Thymus (tissue), 11 donors: ENCODE results near the gene MCAM. TPM values are rescaled to one million over a fixed set of nuclear protein-coding genes. Genes with fewer than 3 reads are reported as not detected.
A peak's percentile ranks its signal among the peaks of the same experiment; 100 is the strongest.

Experiments used
- DNase-seq, 9 donors: peaks; one replicate each; pipeline ENCODE4 v3.0.0-alpha.2; 2013; ENCODE audit warnings: low spot score in 9 of 9, low read depth in 6 of 9, missing footprints in 1 of 9
- H3K27ac ChIP-seq, 2 donors: one replicate each; pipeline ENCODE4 v1.5.1; 2013; ENCODE audit warnings: control low read depth in 1 of 2, low read depth in 1 of 2, low read length in 1 of 2, mild to moderate bottlenecking in 1 of 2, moderate library complexity in 1 of 2
- H3K27me3 ChIP-seq, 2 donors: one replicate each; pipeline ENCODE4 v1.5.1; 2013; ENCODE audit warnings: low read length in 1 of 2; ENCODE audit not compliant: control insufficient read depth in 2 of 2, insufficient read depth in 1 of 2
- H3K36me3 ChIP-seq, 2 donors: one replicate each; pipeline ENCODE4 v1.5.1; 2013; ENCODE audit warnings: low read length in 1 of 2, mild to moderate bottlenecking in 1 of 2, moderate library complexity in 1 of 2; ENCODE audit not compliant: control insufficient read depth in 2 of 2, insufficient read depth in 2 of 2
- H3K4me1 ChIP-seq, 2 donors: one replicate each; pipeline ENCODE4 v1.5.1; 2013; ENCODE audit warnings: low read length in 2 of 2; ENCODE audit not compliant: control insufficient read depth in 2 of 2, insufficient read depth in 2 of 2
- H3K4me3 ChIP-seq, 2 donors: one replicate each; pipeline ENCODE4 v1.5.1; 2013; ENCODE audit warnings: low read length in 2 of 2, control low read depth in 1 of 2, mild to moderate bottlenecking in 1 of 2
- H3K9me3 ChIP-seq, 2 donors: one replicate each; pipeline ENCODE4 v1.5.1; 2013; ENCODE audit warnings: low read length in 1 of 2, mild to moderate bottlenecking in 1 of 2; ENCODE audit not compliant: control insufficient read depth in 2 of 2, insufficient read depth in 1 of 2
- WGBS: extraction: QIAGEN DNeasy Blood & Tissue Kit; methylation state at CpG from one replicate; pipeline ENCODE4 v1.1.7; 2013; 5-methylcytosine and 5-hydroxymethylcytosine counted together
- polyA plus RNA-seq: library from polyadenylated mRNA; stranded (reverse); fragments of 200-250 nt; gene quantifications from one replicate; pipeline ENCODE4 v1.2.3, GENCODE V29; 2013
- total RNA-seq: library from RNA; stranded (reverse); fragments of 120-200 nt; gene quantifications from one replicate; pipeline ENCODE4 v1.2.4, GENCODE V29; 2013
- donor health status: healthy.

MCAM gene
- total and polyA plus RNA-seq, 2 donors = 20.1 to 54.4 TPM

GRCh38 chr11:119361056-119361787 lies 44.3 kb upstream of the MCAM start:
- 89% methylated on average over 8 of the region's 8 CpGs for WGBS
- Histone ChIP-seq H3K27me3 (peaks cover 39 to 78% of the 10 kb centered on the region in 2 donors), H3K4me3 (no peak overlapping the region), H3K36me3 (no peaks in the 10 kb centered on the region), H3K4me1 (peaks cover 0 to 25% of the 10 kb centered on the region in 2 donors), H3K27ac (peak overlapping the region in 1 of 2 donors; percentile 1), H3K9me3 (no peaks in the 10 kb centered on the region)
- DNase-seq = peak in 1 of 9 donors; percentile 37

DNA sequence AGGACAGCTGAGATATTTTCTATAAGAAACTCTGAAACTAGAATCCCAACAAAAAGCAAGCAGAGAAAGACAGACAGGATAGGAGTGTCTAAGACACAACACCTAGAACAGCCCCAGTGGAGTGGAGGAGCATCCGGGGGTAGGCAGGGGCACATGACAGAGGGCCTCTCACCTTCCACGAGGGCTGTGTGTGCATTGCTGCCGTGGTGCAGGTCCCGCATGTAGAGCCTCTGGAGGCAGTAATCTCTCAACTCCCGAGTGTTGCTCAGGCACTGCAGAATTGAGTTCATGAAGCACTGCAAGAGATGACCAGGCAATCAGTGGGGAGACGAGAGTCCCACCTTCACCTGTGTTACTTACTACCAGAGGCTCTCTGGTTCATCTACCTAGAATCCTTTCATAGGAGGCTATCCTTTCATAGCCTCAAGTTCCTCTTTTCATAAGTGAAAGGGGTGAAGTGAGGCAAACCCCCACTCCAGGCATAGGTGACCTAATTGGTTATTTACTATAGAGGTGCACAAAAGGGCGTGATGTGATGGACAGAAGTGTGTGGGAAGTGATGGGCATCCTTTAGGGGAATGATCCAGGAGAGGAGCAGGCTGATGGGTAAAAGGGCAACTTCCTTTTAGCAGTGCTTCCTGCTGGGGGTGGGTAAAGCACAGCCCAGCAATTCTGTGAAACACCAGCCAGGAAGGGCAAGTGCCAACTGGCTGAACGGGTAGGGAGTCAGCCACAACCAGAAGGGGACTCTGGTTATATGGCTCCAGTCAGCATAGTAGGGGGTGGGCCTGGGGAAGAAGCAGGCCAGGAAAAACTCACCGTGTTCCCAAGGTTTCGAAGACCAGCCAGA lies 42.7 kb upstream of the MCAM start:
- peaks cover 31 to 76% of the 10 kb centered on the region in 2 donors for H3K27me3 ChIP-seq
- H3K36me3 ChIP-seq = no peaks in the 10 kb centered on the region
- 81% methylated on average over 10 of the region's 10 CpGs for WGBS
- H3K4me3 ChIP-seq = no peak overlapping the region
- no peaks in the 10 kb centered on the region for H3K9me3 ChIP-seq
- H3K27ac ChIP-seq = no peak overlapping the region
- H3K4me1 ChIP-seq = peaks cover 0 to 28% of the 10 kb centered on the region in 2 donors
- no peak for DNase-seq

DNA sequence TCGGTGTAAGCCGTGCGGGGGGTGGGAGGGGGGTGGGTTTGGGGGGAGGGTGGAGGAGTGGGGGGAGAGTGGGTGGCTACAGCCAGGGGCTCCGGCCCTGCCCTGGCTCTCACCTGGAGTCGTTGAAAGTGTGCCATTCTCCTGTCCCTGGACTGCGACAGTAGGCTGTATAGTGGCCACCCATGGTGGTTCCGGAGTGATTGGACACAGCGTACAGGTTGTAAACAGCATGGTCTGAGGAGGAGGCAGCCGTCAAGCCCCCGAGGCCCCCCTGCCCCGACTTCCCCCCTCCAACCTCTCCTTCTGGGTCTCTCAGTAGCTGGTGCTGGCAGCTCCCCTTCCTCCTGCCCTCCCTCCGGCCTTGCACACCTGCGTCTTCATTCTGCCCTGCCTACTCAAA lies 40.1 kb upstream of the MCAM start:
- Histone ChIP-seq H3K9me3 (no peaks in the 10 kb centered on the region), H3K27me3 (peaks cover 7 to 64% of the 10 kb centered on the region in 2 donors), H3K4me1 (peaks cover 0 to 19% of the 10 kb centered on the region in 2 donors), H3K36me3 (no peaks in the 10 kb centered on the region), H3K27ac (no peak overlapping the region), H3K4me3 (peak overlapping the region in 1 of 2 donors; percentile 49)
- DNase-seq = no peak
- 43% methylated on average over 13 of the region's 13 CpGs for WGBS

DNA sequence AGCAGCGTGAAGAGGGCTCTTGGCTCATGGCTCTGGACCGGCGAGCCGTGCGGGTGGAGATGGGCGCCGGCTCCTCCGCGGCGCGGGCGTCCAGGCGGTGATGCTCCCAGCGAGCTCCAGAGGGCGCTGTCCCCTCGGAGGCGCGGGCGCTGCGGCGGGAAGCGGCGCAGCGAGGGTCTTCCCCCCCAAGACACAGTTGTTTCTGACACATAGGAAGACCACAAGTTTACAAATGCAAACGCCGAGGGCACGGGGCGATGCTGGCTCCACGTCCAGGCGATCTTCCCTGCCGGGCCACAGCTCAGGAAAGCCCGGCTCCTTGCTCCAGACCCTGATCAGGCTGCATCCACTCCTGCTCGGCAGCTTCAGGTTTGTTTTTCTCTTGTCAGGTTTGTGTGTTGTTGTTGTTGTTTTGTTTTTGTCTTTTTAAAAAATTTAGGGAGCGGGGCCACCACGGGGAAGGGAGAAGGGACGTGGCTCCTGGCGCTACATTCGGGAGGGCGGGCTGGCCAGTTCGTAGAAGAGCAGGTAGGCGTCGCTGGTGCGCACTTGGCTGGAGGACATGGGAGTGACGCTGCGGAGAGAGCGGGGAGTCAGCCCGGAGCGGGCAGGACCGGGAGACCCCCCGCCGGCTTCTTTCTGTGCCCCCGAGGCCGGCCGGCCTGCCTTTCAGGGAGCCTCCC lies 39.6 kb upstream of the MCAM start:
- no peaks in the 10 kb centered on the region for H3K36me3 ChIP-seq
- under 1% methylated on average over 54 of the region's 54 CpGs for whole genome bisulfite sequencing
- H3K27me3 ChIP-seq = peaks cover 4 to 62% of the 10 kb centered on the region in 2 donors
- no peak overlapping the region for H3K27ac ChIP-seq
- no peaks in the 10 kb centered on the region for H3K9me3 ChIP-seq
- peaks cover 0 to 13% of the 10 kb centered on the region in 2 donors for H3K4me1 ChIP-seq
- peak in 6 of 9 donors; percentile 58 to 81 (median 64) for DNase-seq
- H3K4me3 ChIP-seq = peak overlapping the region; percentile 49 to 58

GRCh38 chr11:119355091-119355843 lies 38.3 kb upstream of the MCAM start:
- WGBS = 85% methylated on average over 9 of the region's 9 CpGs

DNA sequence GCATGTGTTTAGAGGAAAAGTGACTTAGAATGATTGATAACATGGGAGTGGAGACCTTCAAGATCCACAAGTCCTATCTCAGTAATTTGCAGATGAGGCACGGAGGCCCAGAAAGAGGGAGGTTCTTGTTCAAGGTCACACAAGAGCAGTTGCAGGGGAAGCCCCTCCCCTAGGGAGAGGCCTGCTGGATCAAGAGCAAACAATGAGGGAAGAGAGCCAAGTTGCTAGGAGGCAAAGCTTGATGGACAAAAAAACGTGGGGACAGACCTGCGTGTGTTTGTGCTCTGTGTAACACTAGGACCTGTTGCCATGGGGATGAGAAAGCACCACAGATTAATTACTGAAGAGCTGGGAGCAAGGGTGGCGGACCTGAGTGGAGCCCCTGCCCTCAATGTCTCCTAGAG lies 35.9 kb upstream of the MCAM start:
- Histone ChIP-seq H3K27me3 (peaks cover 2 to 54% of the 10 kb centered on the region in 2 donors), H3K27ac (no peak overlapping the region), H3K36me3 (no peaks in the 10 kb centered on the region), H3K4me1 (peaks cover 0 to 9% of the 10 kb centered on the region in 2 donors), H3K9me3 (no peaks in the 10 kb centered on the region), H3K4me3 (no peak overlapping the region)
- 81% methylated on average over 4 of the region's 4 CpGs for WGBS
- no peak for DNase-seq

More at GRCh38 chr11:119355091-119355843, 38.3 kb upstream of the MCAM start:
- Histone ChIP-seq H3K4me1 (peaks cover 0 to 9% of the 10 kb centered on the region in 2 donors), H3K9me3 (no peaks in the 10 kb centered on the region), H3K4me3 (no peak overlapping the region), H3K36me3 (no peaks in the 10 kb centered on the region), H3K27me3 (peaks cover 4 to 58% of the 10 kb centered on the region in 2 donors), H3K27ac (no peak overlapping the region)
- no peak for DNase-seq

GRCh38 chr11:119351232-119351631 lies 34.3 kb upstream of the MCAM start:
- Histone ChIP-seq H3K9me3 (no peaks in the 10 kb centered on the region), H3K4me3 (no peak overlapping the region), H3K4me1 (peaks cover 0 to 4% of the 10 kb centered on the region in 2 donors), H3K27me3 (peaks cover 2 to 51% of the 10 kb centered on the region in 2 donors), H3K27ac (no peak overlapping the region), H3K36me3 (no peaks in the 10 kb centered on the region)
- 50% methylated on average over 2 of the region's 2 CpGs for WGBS
- no peak for DNase-seq

GRCh38 chr11:119350302-119350701 lies 33.4 kb upstream of the MCAM start:
- H3K27ac ChIP-seq = no peak overlapping the region
- H3K36me3 ChIP-seq = no peaks in the 10 kb centered on the region
- peaks cover 0 to 50% of the 10 kb centered on the region in 2 donors for H3K27me3 ChIP-seq
- WGBS = 68% methylated on average over 6 of the region's 6 CpGs
- no peak overlapping the region for H3K4me3 ChIP-seq
- no peak for DNase-seq
- H3K4me1 ChIP-seq = no peaks in the 10 kb centered on the region
- no peaks in the 10 kb centered on the region for H3K9me3 ChIP-seq
